Activated naive CD8-positive, alpha-beta T cell treated with anti-CD3 and anti-CD28 coated beads, Interleukin-2, amount 50 U/mL, for 24 hours (primary cell): ENCODE results near the gene CSN3.

Source experiments
- ATAC-seq: fragments of 150-1000 bp; cut with Tn5 transposase; one replicate; pipeline ENCODE4 v1.10.0; 2021
- DNase-seq: peaks from one replicate; pipeline ENCODE4 v3.0.0; 2021
- H3K27ac Mint-ChIP-seq: one replicate; pipeline ENCODE4 v1.8.0; 2021; ENCODE audit warnings: mild to moderate bottlenecking, mixed read lengths
- H3K27me3 Mint-ChIP-seq: one replicate; pipeline ENCODE4 v1.8.0; 2021; ENCODE audit warnings: mixed read lengths
- H3K36me3 Mint-ChIP-seq: one replicate; pipeline ENCODE4 v1.8.0; 2021; ENCODE audit warnings: low read depth, mixed read lengths
- H3K4me1 Mint-ChIP-seq: one replicate; pipeline ENCODE4 v1.8.0; 2021; ENCODE audit warnings: mixed read lengths
- H3K4me3 Mint-ChIP-seq: one replicate; pipeline ENCODE4 v1.8.0; 2021; ENCODE audit warnings: mild to moderate bottlenecking, moderate library complexity, mixed read lengths
- H3K9me3 Mint-ChIP-seq: one replicate; pipeline ENCODE4 v1.8.0; 2021; ENCODE audit warnings: mixed read lengths

CSN3 gene

DNA sequence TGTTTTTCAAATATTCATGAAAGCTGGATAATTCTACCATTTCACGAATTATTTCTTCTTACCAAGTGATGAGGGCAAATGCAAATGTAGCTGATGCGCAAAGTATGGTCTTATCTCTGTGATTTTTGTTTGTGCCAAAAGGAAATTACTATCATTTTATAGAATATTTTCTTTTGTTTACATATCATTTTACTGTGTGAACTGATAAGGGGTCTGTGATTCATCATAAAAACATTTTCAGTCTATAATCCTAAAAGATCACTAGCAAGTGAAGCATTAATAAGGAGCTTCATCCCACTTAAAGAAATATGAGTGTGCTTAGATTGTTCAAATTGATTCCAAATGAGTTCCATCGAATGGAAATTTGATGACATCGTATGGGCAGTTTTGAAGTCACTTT is 694 bp downstream of the CSN3 start:
- DNase-seq (no peak), ATAC-seq (no peak)
- no peaks in the 10 kb centered on the region for H3K27me3 Mint-ChIP-seq
- no peaks in the 10 kb centered on the region for H3K36me3 Mint-ChIP-seq
- H3K4me1 Mint-ChIP-seq = no peaks in the 10 kb centered on the region
- no peak overlapping the region for H3K4me3 Mint-ChIP-seq
- H3K9me3 Mint-ChIP-seq = no peaks in the 10 kb centered on the region
- no peak overlapping the region for H3K27ac Mint-ChIP-seq

GRCh38 chr4:70251250-70251944 is 9.0 kb downstream of the CSN3 start:
- Mint-ChIP-seq H3K27ac (no peak overlapping the region), H3K9me3 (no peaks in the 10 kb centered on the region), H3K4me1 (no peaks in the 10 kb centered on the region), H3K27me3 (no peaks in the 10 kb centered on the region), H3K4me3 (no peak overlapping the region), H3K36me3 (no peaks in the 10 kb centered on the region)
- no peak for ATAC-seq
- DNase-seq = no peak

- Mint-ChIP-seq H3K27ac (no peak overlapping the region), H3K27me3 (no peaks in the 10 kb centered on the region), H3K36me3 (no peaks in the 10 kb centered on the region), H3K4me3 (no peak overlapping the region), H3K9me3 (no peaks in the 10 kb centered on the region), H3K4me1 (no peaks in the 10 kb centered on the region)
- DNase-seq (no peak), ATAC-seq (no peak)
Measured at GRCh38 chr4:70251945-70252277, 9.5 kb downstream of the CSN3 start.

- ATAC-seq = no peak
- H3K9me3 Mint-ChIP-seq = no peaks in the 10 kb centered on the region
- no peak overlapping the region for H3K4me3 Mint-ChIP-seq
- no peaks in the 10 kb centered on the region for H3K4me1 Mint-ChIP-seq
- no peaks in the 10 kb centered on the region for H3K36me3 Mint-ChIP-seq
- H3K27me3 Mint-ChIP-seq = no peaks in the 10 kb centered on the region
- H3K27ac Mint-ChIP-seq = no peak overlapping the region
- no peak for DNase-seq
Measured at GRCh38 chr4:70269674-70270073, 27.3 kb downstream of the CSN3 start.

- no peaks in the 10 kb centered on the region for H3K27me3 Mint-ChIP-seq
- ATAC-seq (no peak), DNase-seq (no peak)
- H3K36me3 Mint-ChIP-seq = no peaks in the 10 kb centered on the region
- no peaks in the 10 kb centered on the region for H3K4me1 Mint-ChIP-seq
- no peak overlapping the region for H3K4me3 Mint-ChIP-seq
- no peak overlapping the region for H3K27ac Mint-ChIP-seq
- no peaks in the 10 kb centered on the region for H3K9me3 Mint-ChIP-seq
Measured at GRCh38 chr4:70277121-70277520, 34.7 kb downstream of the CSN3 start.

GRCh38 chr4:70280567-70280966 is 38.2 kb downstream of the CSN3 start:
- Mint-ChIP-seq H3K4me1 (no peaks in the 10 kb centered on the region), H3K4me3 (no peak overlapping the region), H3K27ac (no peak overlapping the region), H3K36me3 (no peaks in the 10 kb centered on the region), H3K27me3 (no peaks in the 10 kb centered on the region), H3K9me3 (no peaks in the 10 kb centered on the region)
- no peak for ATAC-seq
- DNase-seq = no peak

- H3K4me1 Mint-ChIP-seq = no peaks in the 10 kb centered on the region
Measured at GRCh38 chr4:70288651-70289050, 46.3 kb downstream of the CSN3 start.

GRCh38 chr4:70291341-70291740 is 48.9 kb downstream of the CSN3 start:
- H3K4me1 Mint-ChIP-seq = no peaks in the 10 kb centered on the region
- peaks cover 11% of the 10 kb centered on the region for H3K9me3 Mint-ChIP-seq
- no peaks in the 10 kb centered on the region for H3K27me3 Mint-ChIP-seq
- ATAC-seq = no peak
- H3K27ac Mint-ChIP-seq = no peak overlapping the region
- DNase-seq = no peak
- H3K4me3 Mint-ChIP-seq = no peak overlapping the region
- no peaks in the 10 kb centered on the region for H3K36me3 Mint-ChIP-seq

More at GRCh38 chr4:70288651-70289050, 46.3 kb downstream of the CSN3 start:
- no peak overlapping the region for H3K4me3 Mint-ChIP-seq
- H3K36me3 Mint-ChIP-seq = no peaks in the 10 kb centered on the region
- no peak for ATAC-seq
- H3K27ac Mint-ChIP-seq = no peak overlapping the region
- peaks cover 11% of the 10 kb centered on the region for H3K9me3 Mint-ChIP-seq
- DNase-seq = no peak
- H3K27me3 Mint-ChIP-seq = no peaks in the 10 kb centered on the region

DNA sequence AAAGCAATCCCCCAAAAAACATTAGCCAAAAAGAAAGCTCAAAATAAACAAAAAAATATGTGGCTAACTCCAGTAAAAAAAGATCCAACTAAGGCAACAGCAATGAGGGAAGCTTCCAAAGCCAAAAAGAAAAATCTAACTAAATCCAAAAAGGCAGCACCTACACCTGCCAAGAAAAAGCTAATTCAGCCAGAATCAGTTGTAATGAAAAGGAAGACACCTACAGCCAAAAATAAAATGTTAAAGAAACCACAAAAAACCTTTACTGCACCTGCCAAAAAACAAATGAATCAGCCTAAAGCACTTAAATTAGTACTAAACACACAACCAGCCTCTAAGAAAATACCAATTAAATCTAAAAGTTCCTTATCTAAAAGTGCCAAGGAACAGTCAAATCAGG is 55.2 kb downstream of the CSN3 start:
- H3K36me3 Mint-ChIP-seq = no peaks in the 10 kb centered on the region
- H3K4me3 Mint-ChIP-seq = no peak overlapping the region
- ATAC-seq (no peak), DNase-seq (no peak)
- no peaks in the 10 kb centered on the region for H3K4me1 Mint-ChIP-seq
- H3K9me3 Mint-ChIP-seq = peaks cover 5% of the 10 kb centered on the region
- no peaks in the 10 kb centered on the region for H3K27me3 Mint-ChIP-seq
- H3K27ac Mint-ChIP-seq = no peak overlapping the region

DNA sequence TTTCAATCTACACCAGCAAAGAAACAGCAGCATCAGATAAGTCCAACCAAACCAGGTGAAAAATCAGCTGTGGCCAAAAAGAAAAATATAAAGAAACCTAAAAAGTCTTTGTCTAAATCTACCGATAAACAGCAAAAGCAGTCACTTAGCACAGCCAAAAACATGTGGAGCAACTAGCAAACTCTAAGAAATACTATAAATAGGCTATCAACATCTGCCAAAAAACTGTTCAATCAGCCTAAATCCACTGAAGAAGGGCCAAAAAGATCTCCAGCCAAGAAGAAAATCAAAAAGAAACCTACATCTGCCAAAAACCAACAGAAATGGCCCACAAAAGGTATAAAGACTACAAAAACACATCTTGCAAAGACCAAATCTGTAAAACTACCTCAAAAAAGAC is 55.7 kb downstream of the CSN3 start:
- H3K9me3 Mint-ChIP-seq = peaks cover 4% of the 10 kb centered on the region

DNA sequence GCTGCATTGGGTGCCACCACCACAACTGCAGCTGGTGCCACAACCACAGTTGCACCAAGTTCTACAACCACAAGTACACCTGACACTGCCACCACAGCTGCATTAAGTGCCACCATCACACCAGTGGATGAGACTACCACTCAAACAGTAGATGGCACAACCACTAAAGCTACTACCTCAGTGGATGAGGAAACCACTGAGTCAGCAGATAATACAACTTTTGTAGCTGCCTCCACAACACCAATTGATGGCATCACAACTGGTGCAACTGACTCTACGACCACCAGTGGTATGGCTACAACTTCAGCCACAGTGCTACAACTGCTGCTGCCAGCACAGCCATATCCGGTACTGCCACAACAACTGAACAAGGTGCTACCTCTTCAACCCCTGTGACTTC is 57.2 kb downstream of the CSN3 start:
- no peak for ATAC-seq
- Mint-ChIP-seq H3K9me3 (no peaks in the 10 kb centered on the region), H3K4me1 (no peaks in the 10 kb centered on the region), H3K36me3 (no peaks in the 10 kb centered on the region), H3K27ac (no peak overlapping the region), H3K27me3 (no peaks in the 10 kb centered on the region), H3K4me3 (no peak overlapping the region)
- DNase-seq = no peak

More for the DNA sequence above, 55.7 kb downstream of the CSN3 start:
- DNase-seq = no peak
- no peak for ATAC-seq
- Mint-ChIP-seq H3K4me1 (no peaks in the 10 kb centered on the region), H3K36me3 (no peaks in the 10 kb centered on the region), H3K27me3 (no peaks in the 10 kb centered on the region), H3K27ac (no peak overlapping the region), H3K4me3 (no peak overlapping the region)

- Mint-ChIP-seq H3K27ac (no peak overlapping the region), H3K9me3 (no peaks in the 10 kb centered on the region), H3K36me3 (no peaks in the 10 kb centered on the region), H3K4me1 (no peaks in the 10 kb centered on the region), H3K27me3 (no peaks in the 10 kb centered on the region), H3K4me3 (no peak overlapping the region)
- peak; percentile 24 for ATAC-seq
- DNase-seq = no peak
Measured at GRCh38 chr4:70300215-70300614, 57.8 kb downstream of the CSN3 start.
